Heart left ventricle (tissue), 16 donors: ENCODE results near the gene C2CD4A. TPM values are rescaled to one million over a fixed set of nuclear protein-coding genes. Genes with fewer than 3 reads are reported as not detected.

Experiments
- ATAC-seq, 4 donors: fragments of 200-7000 bp; cut with Tn5 transposase; one replicate each; pipeline ENCODE4 v1.9.1; 2020 to 2022; ENCODE audit warnings: moderate library complexity in 4 of 4, mild to moderate bottlenecking in 3 of 4, moderate number of reproducible peaks in 1 of 4
- DNase-seq, 5 donors: peaks; one replicate each; pipeline ENCODE4 v3.0.0-alpha.2; 2020
- H3K27ac ChIP-seq, 12 donors: fragments of 200-600 bp; sonication (generic) in 4 of 12; one replicate each; pipeline versions ENCODE4 v1.5.0 to v1.8.0; 2016 to 2022; ENCODE audit warnings: mild to moderate bottlenecking in 2 of 12
- H3K27me3 ChIP-seq, 9 donors: fragments of 200-600 bp; sonication (generic) in 2 of 9; one replicate each; pipeline versions ENCODE4 v1.5.1 to v1.8.0; 2016 to 2022; ENCODE audit warnings: mild to moderate bottlenecking in 3 of 9
- H3K36me3 ChIP-seq, 9 donors: fragments of 200-600 bp; sonication (generic) in 2 of 9; one replicate each; pipeline versions ENCODE4 v1.5.0 to v1.8.0; 2018 to 2022; ENCODE audit warnings: mild to moderate bottlenecking in 2 of 9
- H3K4me1 ChIP-seq, 12 donors: fragments of 200-600 bp; sonication (generic) in 4 of 12; one replicate each; pipeline versions ENCODE4 v1.5.0 to v1.8.0; 2016 to 2022; ENCODE audit warnings: mild to moderate bottlenecking in 3 of 12
- H3K4me3 ChIP-seq, 12 donors: fragments of 200-600 bp; sonication (generic) in 4 of 12; one replicate each; pipeline versions ENCODE4 v1.5.0 to v1.8.0; 2017 to 2022; ENCODE audit warnings: mild to moderate bottlenecking in 9 of 12, moderate library complexity in 4 of 12
- H3K9me3 ChIP-seq, 12 donors: fragments of 200-600 bp; sonication (generic) in 4 of 12; one replicate each; pipeline versions ENCODE4 v1.5.0 to v1.8.0; 2016 to 2022; ENCODE audit warnings: mild to moderate bottlenecking in 1 of 12
- CTCF ChIP-seq, 12 donors: fragments of 200-600 bp; sonication (generic) in 4 of 12; IDR thresholded peaks; one replicate each; pipeline versions ENCODE4 v1.5.0 to v1.8.0; 2018 to 2022; ENCODE audit warnings: antibody characterized with exemption in 12 of 12, mild to moderate bottlenecking in 5 of 12
- POLR2A ChIP-seq, 2 donors: fragments of 450-650 bp; IDR thresholded peaks; one replicate each; pipeline ENCODE4 v1.6.1; 2017; ENCODE audit warnings: antibody characterized with exemption in 2 of 2, mild to moderate bottlenecking in 2 of 2, moderate library complexity in 2 of 2
- WGBS, 4 donors: extraction: QIAGEN DNeasy Blood & Tissue Kit in 2 of 4; methylation state at CpG; one replicate each; pipeline versions ENCODE4 v1.1.5 to v1.1.7; 2013 to 2018; 5-methylcytosine and 5-hydroxymethylcytosine counted together
- intact Hi-C, 10 donors: fragments of 100-400 bp; cut with DNase I; formaldehyde crosslinking; loops; one replicate each; pipeline versions ENCODE4 v1.11.1 to v1.14.2; 2022
- polyA plus RNA-seq, 2 donors: library from polyadenylated mRNA; stranded (reverse); fragments of 200-250 nt; gene quantifications; one replicate each; pipeline ENCODE4 v1.2.3, GENCODE V29; 2013
- total RNA-seq, 9 donors: library from RNA; depleted of rRNA in 2 of 9; stranded (reverse); fragments of >200 nt in 2 of 9; fragmentation: NEBNext Ultra II Directional in 3 of 9; extraction: Animal tissue kit (Norgen Biotek cat#: 25700) in 3 of 9; gene quantifications; one replicate each; pipeline versions ENCODE4 v1.1.0 to v1.2.4, GENCODE V29; 2016 to 2023
- donor health status: ischemic (EF 13 %, LVEDD 7.1; RV severe dilation, severe dysfunction).
- donor health status: healthy with polysubstance abuse.
- donor health status: DM: no; HTN: yes; CAD: no.
- donor health status: DM: no; HTN: no; CAD: no.
- donor health status: ischemic (EF 25% LVEDD 6.9; RV normal size, moderate dysfunction).
- donor health status: ischemic (EF 25% LVEDD 5.7; RV mildly dilated, moderate dysfunction).
- donor health status: healthy.
- donor health status: DM: yes; HTN: yes; CAD: no.
- donor health status: ischemic (EF 35%, LVEDD 5.7; RV mildly dilated, moderate dysfunction).
- donor health status: nonischemic (EF 11% LVEDD 7.7; RV severe dilation, severe dysfunction).
- donor health status: DM: yes; HTN: yes; CAD: no.
- donor health status: PGD.
- donor health status: ischemic (EF 29% LVEDD 5.4; RV normal size, mild dysfunction).
- donor health status: nonischemic (EF 23%, LVEDD 6.1; RV moderate dilation, normal function).

Gene C2CD4A
- total and polyA plus RNA-seq, 11 donors: 0.04 TPM; not detected in 10

DNA sequence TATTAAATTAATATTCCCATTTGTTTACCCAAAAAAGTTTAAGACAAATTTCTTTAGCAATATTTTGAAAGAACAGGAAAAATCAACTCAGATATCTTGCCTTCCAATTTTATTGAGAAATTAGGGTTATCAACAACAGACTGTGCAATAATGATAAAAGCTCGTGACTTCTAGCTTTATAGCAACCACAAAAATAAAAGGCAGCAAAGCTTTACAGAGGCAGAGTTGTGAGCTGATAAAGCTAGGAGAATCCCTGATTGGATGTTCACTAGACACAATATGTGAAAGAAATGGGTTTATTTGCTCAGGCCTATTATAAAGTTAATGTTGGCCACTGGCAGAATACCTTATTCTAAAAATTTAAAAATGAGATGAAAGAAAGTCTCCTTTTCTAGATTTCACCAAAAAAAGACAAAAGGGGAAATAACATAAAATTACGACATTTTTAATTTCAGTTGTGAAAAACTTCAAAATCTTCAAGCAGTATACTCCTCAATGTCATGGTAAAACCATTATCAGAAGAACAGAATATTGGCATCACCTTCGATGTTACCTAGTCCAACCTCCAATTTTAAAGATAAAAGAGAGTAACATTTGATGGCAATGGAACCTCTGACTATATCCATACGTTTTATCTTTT lies 9.3 kb upstream of the C2CD4A start:
- peaks cover 0 to 69% (median 28%) of the 10 kb centered on the region in 12 donors for H3K4me1 ChIP-seq
- WGBS, 4 donors: 80 to 89% (median 83%) methylated on average over 4 of the region's 4 CpGs
- no peak overlapping the region for H3K4me3 ChIP-seq
- DNase-seq: no peak
- H3K27ac ChIP-seq: no peak overlapping the region
- no peaks in the 10 kb centered on the region for H3K9me3 ChIP-seq
- TF ChIP-seq POLR2A (IDR thresholded peaks at IDR 0.05) (no peak), CTCF (IDR thresholded peaks at IDR 0.05) (no peak)
- no peak for ATAC-seq
- H3K27me3 ChIP-seq: no peaks in the 10 kb centered on the region
- intact Hi-C loops: no loop called here
- no peaks in the 10 kb centered on the region for H3K36me3 ChIP-seq

DNA sequence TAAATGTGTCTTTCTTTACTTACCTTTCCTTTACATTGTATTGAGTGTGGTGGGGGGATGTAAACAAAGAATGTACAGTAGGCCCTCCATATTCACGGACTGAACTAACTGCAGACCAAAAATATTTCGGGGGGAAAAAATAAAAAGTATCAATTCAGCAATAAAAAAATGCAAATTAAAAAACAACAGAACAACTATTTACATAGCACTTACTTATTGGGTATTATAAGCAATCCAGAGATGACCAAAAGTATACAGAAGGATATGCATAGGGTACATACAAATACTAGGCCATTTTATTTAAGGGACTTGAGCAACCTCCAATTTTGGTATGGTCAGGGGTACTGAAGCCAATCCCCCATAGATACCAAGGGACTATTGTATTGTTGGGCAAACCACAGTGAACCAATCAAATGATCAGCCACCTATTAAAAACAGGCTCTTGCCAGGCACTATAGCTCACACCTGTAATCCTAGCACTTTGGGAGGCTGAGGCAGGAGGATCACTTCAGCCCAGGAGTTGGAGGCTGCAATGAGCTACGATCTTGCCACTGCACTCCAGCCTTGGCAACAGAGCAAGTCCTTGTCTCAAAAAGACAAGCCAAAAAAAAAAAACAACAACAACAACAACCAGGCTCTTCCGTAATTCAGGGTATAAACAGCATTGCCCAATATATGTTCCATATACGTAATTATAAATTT lies 8.3 kb upstream of the C2CD4A start:
- Histone ChIP-seq H3K9me3 (no peaks in the 10 kb centered on the region), H3K27ac (no peak overlapping the region), H3K27me3 (no peaks in the 10 kb centered on the region), H3K36me3 (no peaks in the 10 kb centered on the region), H3K4me1 (peaks cover 0 to 59% (median 24%) of the 10 kb centered on the region in 12 donors), H3K4me3 (peak overlapping the region in 4 of 12 donors; percentile 76 to 99 (median 92))
- TF ChIP-seq POLR2A (IDR thresholded peaks at IDR 0.05): no peak
- TF ChIP-seq CTCF (IDR thresholded peaks at IDR 0.05): no peak
- WGBS, 4 donors: 89 to 94% (median 91%) methylated on average over 5 of the region's 5 CpGs
- DNase-seq: no peak
- intact Hi-C loops: no loop called here
- ATAC-seq: no peak

DNA sequence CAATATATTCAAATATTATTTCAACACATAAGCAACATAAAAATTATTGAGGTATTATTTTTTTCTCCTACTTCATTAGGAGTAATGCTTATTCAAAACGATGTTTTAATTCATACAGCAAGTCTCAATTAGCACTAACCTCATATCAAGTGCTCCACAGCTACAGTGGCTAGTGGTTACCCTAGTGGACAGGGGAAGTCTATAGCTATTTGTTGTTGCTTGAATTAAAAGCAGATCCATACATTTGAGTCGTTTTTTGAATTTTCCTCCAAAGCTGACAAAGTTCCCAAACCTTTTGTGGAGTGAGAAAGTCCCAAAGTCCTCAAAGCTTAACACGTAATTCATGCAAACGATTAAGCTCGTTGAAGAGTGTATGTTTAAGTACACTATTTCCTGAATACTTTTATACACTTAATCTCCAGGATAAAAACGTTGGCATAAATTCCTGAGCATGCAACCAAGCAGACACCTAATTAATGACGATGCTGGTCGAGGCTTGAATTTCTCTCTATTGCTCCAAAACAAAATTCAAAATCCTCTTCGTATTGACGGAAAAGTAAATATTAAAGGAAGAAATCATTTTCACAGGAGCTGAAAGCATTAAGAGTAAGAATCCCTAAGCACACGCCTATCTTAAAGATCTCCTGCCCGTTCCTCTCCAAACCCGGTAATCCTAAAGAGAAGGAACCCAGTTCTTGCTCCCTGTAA lies 7.5 kb upstream of the C2CD4A start:
- H3K9me3 ChIP-seq: no peaks in the 10 kb centered on the region
- no peak for DNase-seq
- TF ChIP-seq POLR2A (IDR thresholded peaks at IDR 0.05) (no peak), CTCF (IDR thresholded peaks at IDR 0.05) (peak in 2 of 12 donors; percentile 10 to 14)
- peak overlapping the region; percentile 62 to 99 (median 88) for H3K27ac ChIP-seq
- H3K36me3 ChIP-seq: no peaks in the 10 kb centered on the region
- 7 to 12% (median 8%) methylated on average over 13 of the region's 13 CpGs for WGBS, 4 donors
- no peak for ATAC-seq
- H3K27me3 ChIP-seq: no peaks in the 10 kb centered on the region
- H3K4me3 ChIP-seq: peak overlapping the region; percentile 62 to 99 (median 92)
- intact Hi-C loops: no loop called here
- peaks cover 0 to 51% (median 16%) of the 10 kb centered on the region in 12 donors for H3K4me1 ChIP-seq

DNA sequence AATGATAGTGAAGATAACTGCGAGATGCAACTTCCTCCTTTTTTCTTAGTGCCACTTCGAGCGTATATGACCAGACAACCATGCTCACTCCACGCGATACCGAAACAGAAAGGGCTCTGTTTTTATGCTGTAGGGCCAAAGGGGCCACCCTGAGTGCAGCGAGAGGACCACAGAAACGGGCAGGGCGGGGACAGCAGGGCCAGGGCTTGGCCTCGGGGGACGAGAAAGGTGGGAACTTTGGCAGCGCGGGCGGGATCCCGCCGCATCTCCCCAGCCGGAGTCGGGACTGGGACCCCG lies 7.0 kb upstream of the C2CD4A start:
- intact Hi-C loops: loop anchor here in 2 of 10 donors (10.0 kb wide), 2 partner anchors 85 to 245 kb away; no protein-coding TSS in a partner anchor
- peak; percentile 43 to 71 (median 51) for DNase-seq

More for the DNA sequence above, 7.0 kb upstream of the C2CD4A start:
- Histone ChIP-seq H3K36me3 (no peaks in the 10 kb centered on the region), H3K4me1 (peaks cover 0 to 46% (median 14%) of the 10 kb centered on the region in 12 donors), H3K4me3 (peak overlapping the region; percentile 62 to 99 (median 92)), H3K27ac (peak overlapping the region; percentile 62 to 99 (median 88)), H3K9me3 (no peaks in the 10 kb centered on the region), H3K27me3 (no peaks in the 10 kb centered on the region)
- TF ChIP-seq POLR2A (IDR thresholded peaks at IDR 0.05) (no peak), CTCF (IDR thresholded peaks at IDR 0.05) (no peak)
- peak; percentile 13 to 67 (median 51) for ATAC-seq
- WGBS, 4 donors: 0 to 1% (median 0%) methylated on average over 16 to 19 of the region's 19 CpGs
